Measurements from ENCODE around the gene SALL4. TPM values are rescaled to one million over a fixed set of nuclear protein-coding genes. Genes with fewer than 3 reads are reported as not detected.

The SALL4 gene
- total RNA-seq: 1 to 10 TPM; 1.3 to 2.3 TPM
- polyA plus RNA-seq (ENCODE audit: insufficient read length in 2 of 2): 1 to 10 TPM in 1 of 2 donors, under 1 TPM in 1; 0.54 to 1.4 TPM
- long read RNA-seq, donor 1: 0 reads
- long read RNA-seq, donor 2: 0 reads
- long read RNA-seq, donor 3: 0 reads
- long read RNA-seq, donor 4, partial matches to known transcripts: 0 of 2 reads
- long read RNA-seq, donor 4, other reads (novel, unspliced or antisense): 0 of 2 reads

GRCh38 chr20:51802170-51802751 is at the start of gene SALL4:
Gene SALL4, minus strand, starts transcription at chr20:51802521. Its CDS starts 113 bp downstream, at chr20:51802408.
- Histone ChIP-seq H3K4me1 (ENCODE audit: control insufficient read depth, insufficient read depth, low read length) (peaks cover 28% of the 10 kb centered on the region), H3K9me3 (ENCODE audit: control insufficient read depth, insufficient read depth, low read length) (no peaks in the 10 kb centered on the region), H3K4me3 (ENCODE audit: low read depth, low read length) (peak within 1 kb of the TSS; percentile 53), H3K27ac (ENCODE audit: low read depth, low read length) (peak within 1 kb of the TSS; percentile 33), H3K36me3 (ENCODE audit: control insufficient read depth, insufficient read depth, low read length) (no peaks in the 10 kb centered on the region), H3K27me3 (ENCODE audit: control insufficient read depth, insufficient read depth, low read length) (peaks cover 46% of the 10 kb centered on the region)
- 6% methylated on average over 37 of the region's 44 CpGs for WGBS (ENCODE audit: insufficient coverage)
- peak in 2 of 6 donors; percentile 24 to 84 for DNase-seq (ENCODE audit: low read depth in 4 of 6, low spot score in 6 of 6)

DNA sequence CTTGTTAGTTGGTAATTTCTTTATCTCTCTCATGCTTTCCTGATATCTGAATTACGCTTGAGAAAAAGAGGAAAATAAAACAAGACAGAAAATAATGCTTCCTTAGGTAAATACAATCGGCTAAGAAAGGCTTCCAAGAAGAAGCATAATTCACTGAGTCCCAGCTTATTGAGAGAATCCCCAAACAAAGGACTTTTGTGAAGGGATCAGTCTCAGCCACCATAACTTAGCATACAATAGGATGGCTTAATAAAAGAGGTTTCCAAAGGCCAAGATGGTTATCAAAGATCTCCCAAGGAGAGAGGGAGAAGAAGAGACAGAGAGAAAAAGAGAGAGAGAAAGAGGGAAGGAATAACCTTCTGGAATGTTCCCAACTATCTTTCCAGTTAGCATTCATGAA is 46.0 kb upstream of the SALL4 start:
- no peaks in the 10 kb centered on the region for H3K27me3 ChIP-seq (ENCODE audit: control insufficient read depth, insufficient read depth, low read length)
- no peaks in the 10 kb centered on the region for H3K4me1 ChIP-seq (ENCODE audit: control insufficient read depth, insufficient read depth, low read length)
- no peaks in the 10 kb centered on the region for H3K9me3 ChIP-seq (ENCODE audit: control insufficient read depth, insufficient read depth, low read length)
- DNase-seq (ENCODE audit: low read depth in 4 of 6, low spot score in 6 of 6): no peak
- no CpG with 5 or more reads among the region's 2 CpGs for WGBS (ENCODE audit: insufficient coverage)
- H3K36me3 ChIP-seq (ENCODE audit: control insufficient read depth, insufficient read depth, low read length): no peaks in the 10 kb centered on the region
- H3K27ac ChIP-seq (ENCODE audit: low read depth, low read length): no peak overlapping the region
- H3K4me3 ChIP-seq (ENCODE audit: low read depth, low read length): no peak overlapping the region

GRCh38 chr20:51840865-51841264 is 38.5 kb upstream of the SALL4 start:
- DNase-seq (ENCODE audit: low read depth in 4 of 6, low spot score in 6 of 6): peak in 1 of 6 donors; percentile 65
- Histone ChIP-seq H3K4me3 (ENCODE audit: low read depth, low read length) (no peak overlapping the region), H3K27me3 (ENCODE audit: control insufficient read depth, insufficient read depth, low read length) (no peaks in the 10 kb centered on the region), H3K9me3 (ENCODE audit: control insufficient read depth, insufficient read depth, low read length) (no peaks in the 10 kb centered on the region), H3K4me1 (ENCODE audit: control insufficient read depth, insufficient read depth, low read length) (no peaks in the 10 kb centered on the region), H3K27ac (ENCODE audit: low read depth, low read length) (no peak overlapping the region), H3K36me3 (ENCODE audit: control insufficient read depth, insufficient read depth, low read length) (no peaks in the 10 kb centered on the region)
- WGBS (ENCODE audit: insufficient coverage): 71% methylated on average over 3 of the region's 5 CpGs

DNA sequence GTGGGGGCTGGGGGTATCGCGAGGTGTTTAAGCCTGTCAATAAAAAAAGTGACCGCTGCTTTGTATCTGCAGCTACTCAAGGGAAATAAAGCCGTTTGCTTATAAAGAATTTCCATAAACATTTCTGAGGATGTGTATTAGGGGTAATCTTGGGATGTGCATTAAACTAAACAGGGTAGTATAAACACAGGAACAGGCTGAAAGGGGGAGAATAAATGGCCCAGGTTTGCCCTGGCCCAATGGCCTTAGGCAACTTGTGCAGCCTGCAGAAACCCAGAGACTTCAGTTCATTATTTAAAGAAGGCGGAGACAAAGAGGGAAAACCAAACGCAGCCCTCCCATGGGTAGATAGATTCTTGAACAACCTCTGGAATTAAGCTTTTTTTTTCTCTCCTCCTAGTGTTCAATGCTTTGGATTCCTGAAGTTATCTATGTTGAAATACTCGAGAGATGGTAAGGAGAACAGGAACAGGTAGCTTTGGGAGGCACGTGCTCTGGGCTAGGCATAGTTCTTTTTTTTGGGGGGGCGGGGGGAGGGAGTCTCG is 35.6 kb upstream of the SALL4 start:
- H3K4me3 ChIP-seq (ENCODE audit: low read depth, low read length): no peak overlapping the region
- WGBS (ENCODE audit: insufficient coverage): 80% methylated on average over 5 of the region's 10 CpGs
- H3K4me1 ChIP-seq (ENCODE audit: control insufficient read depth, insufficient read depth, low read length): no peaks in the 10 kb centered on the region
- H3K27me3 ChIP-seq (ENCODE audit: control insufficient read depth, insufficient read depth, low read length): no peaks in the 10 kb centered on the region
- DNase-seq (ENCODE audit: low read depth in 4 of 6, low spot score in 6 of 6): no peak
- H3K9me3 ChIP-seq (ENCODE audit: control insufficient read depth, insufficient read depth, low read length): no peaks in the 10 kb centered on the region
- no peak overlapping the region for H3K27ac ChIP-seq (ENCODE audit: low read depth, low read length)
- H3K36me3 ChIP-seq (ENCODE audit: control insufficient read depth, insufficient read depth, low read length): no peaks in the 10 kb centered on the region

GRCh38 chr20:51837436-51837835 is 35.1 kb upstream of the SALL4 start:
- Histone ChIP-seq H3K4me3 (ENCODE audit: low read depth, low read length) (no peak overlapping the region), H3K4me1 (ENCODE audit: control insufficient read depth, insufficient read depth, low read length) (no peaks in the 10 kb centered on the region), H3K9me3 (ENCODE audit: control insufficient read depth, insufficient read depth, low read length) (no peaks in the 10 kb centered on the region), H3K27me3 (ENCODE audit: control insufficient read depth, insufficient read depth, low read length) (no peaks in the 10 kb centered on the region), H3K27ac (ENCODE audit: low read depth, low read length) (no peak overlapping the region), H3K36me3 (ENCODE audit: control insufficient read depth, insufficient read depth, low read length) (no peaks in the 10 kb centered on the region)
- DNase-seq (ENCODE audit: low read depth in 4 of 6, low spot score in 6 of 6): no peak
- 74% methylated on average over 3 of the region's 6 CpGs for WGBS (ENCODE audit: insufficient coverage)

DNA sequence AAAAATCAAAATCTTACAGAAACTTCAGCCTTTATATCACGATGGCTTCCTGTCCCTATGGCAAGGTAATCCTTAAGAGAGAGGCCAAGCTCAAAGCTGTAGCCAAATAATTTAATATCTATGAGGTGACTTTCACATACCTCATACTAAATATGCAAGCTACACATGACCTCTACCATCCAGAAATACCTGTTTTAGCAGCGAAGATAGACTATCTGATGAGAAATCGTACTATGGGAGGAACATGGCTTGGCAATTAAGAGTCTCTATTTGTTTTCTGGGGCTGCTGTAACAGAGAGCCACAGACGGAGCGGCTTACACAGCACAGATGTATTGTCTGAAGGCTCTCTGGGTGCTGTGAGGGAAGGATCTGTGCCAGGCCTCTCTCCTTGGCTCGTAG is 31.0 kb upstream of the SALL4 start:
- Histone ChIP-seq H3K27ac (ENCODE audit: low read depth, low read length) (no peak overlapping the region), H3K4me1 (ENCODE audit: control insufficient read depth, insufficient read depth, low read length) (peaks cover 4% of the 10 kb centered on the region), H3K36me3 (ENCODE audit: control insufficient read depth, insufficient read depth, low read length) (no peaks in the 10 kb centered on the region), H3K4me3 (ENCODE audit: low read depth, low read length) (no peak overlapping the region), H3K27me3 (ENCODE audit: control insufficient read depth, insufficient read depth, low read length) (no peaks in the 10 kb centered on the region), H3K9me3 (ENCODE audit: control insufficient read depth, insufficient read depth, low read length) (no peaks in the 10 kb centered on the region)
- no peak for DNase-seq (ENCODE audit: low read depth in 4 of 6, low spot score in 6 of 6)
- WGBS (ENCODE audit: insufficient coverage): 40% methylated on average over 1 of the region's 6 CpGs

DNA sequence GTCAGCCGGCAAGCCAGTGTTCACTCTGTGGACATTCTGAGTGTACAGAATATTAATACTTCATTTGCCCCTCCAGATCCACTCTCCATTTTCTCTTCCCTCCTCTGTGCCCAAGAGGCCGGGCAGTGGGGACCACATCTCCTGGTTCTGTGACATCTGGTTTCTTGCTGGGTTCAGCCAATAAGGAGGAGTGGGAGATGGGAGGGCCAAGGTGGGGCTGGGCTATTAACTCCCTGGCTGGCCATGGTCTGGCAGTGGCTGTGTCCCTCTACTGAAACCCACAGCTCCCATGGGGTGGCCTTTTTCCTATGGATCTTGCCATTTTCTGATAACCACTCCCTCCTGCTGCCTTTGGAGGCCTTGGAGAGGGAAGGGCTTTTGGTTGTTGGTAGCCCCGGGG is 30.0 kb upstream of the SALL4 start:
- Histone ChIP-seq H3K36me3 (ENCODE audit: control insufficient read depth, insufficient read depth, low read length) (no peaks in the 10 kb centered on the region), H3K4me3 (ENCODE audit: low read depth, low read length) (no peak overlapping the region), H3K4me1 (ENCODE audit: control insufficient read depth, insufficient read depth, low read length) (peaks cover 4% of the 10 kb centered on the region), H3K9me3 (ENCODE audit: control insufficient read depth, insufficient read depth, low read length) (no peaks in the 10 kb centered on the region), H3K27ac (ENCODE audit: low read depth, low read length) (no peak overlapping the region), H3K27me3 (ENCODE audit: control insufficient read depth, insufficient read depth, low read length) (no peaks in the 10 kb centered on the region)
- WGBS (ENCODE audit: insufficient coverage): no CpG with 5 or more reads among the region's 3 CpGs
- DNase-seq (ENCODE audit: low read depth in 4 of 6, low spot score in 6 of 6): no peak

DNA sequence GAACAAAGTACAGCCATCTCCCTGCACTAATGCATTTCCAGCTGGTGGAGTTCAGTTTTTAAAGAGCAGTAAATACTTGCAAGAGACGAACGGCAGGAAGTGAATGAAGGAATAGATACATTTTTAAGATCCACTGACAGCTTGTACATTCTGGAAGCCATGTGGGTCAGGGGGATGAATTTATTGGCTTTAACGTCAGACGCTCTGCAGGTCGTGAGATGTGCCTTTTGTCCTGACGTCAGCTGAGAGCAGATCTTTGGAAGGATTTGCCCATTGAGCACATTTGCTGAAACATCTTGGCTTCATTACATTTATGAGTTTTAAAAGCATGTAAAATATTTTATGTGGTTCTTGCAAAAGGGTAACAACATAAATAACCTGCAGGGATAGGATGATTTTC is 29.5 kb upstream of the SALL4 start:
- H3K36me3 ChIP-seq (ENCODE audit: control insufficient read depth, insufficient read depth, low read length): no peaks in the 10 kb centered on the region
- no peak overlapping the region for H3K4me3 ChIP-seq (ENCODE audit: low read depth, low read length)
- DNase-seq (ENCODE audit: low read depth in 4 of 6, low spot score in 6 of 6): peak in 2 of 6 donors; percentile 5 to 34
- 40% methylated on average over 6 of the region's 6 CpGs for WGBS (ENCODE audit: insufficient coverage)
- no peak overlapping the region for H3K27ac ChIP-seq (ENCODE audit: low read depth, low read length)
- peaks cover 4% of the 10 kb centered on the region for H3K4me1 ChIP-seq (ENCODE audit: control insufficient read depth, insufficient read depth, low read length)
- H3K9me3 ChIP-seq (ENCODE audit: control insufficient read depth, insufficient read depth, low read length): no peaks in the 10 kb centered on the region
- H3K27me3 ChIP-seq (ENCODE audit: control insufficient read depth, insufficient read depth, low read length): no peaks in the 10 kb centered on the region

GRCh38 chr20:51830538-51830937 is 28.2 kb upstream of the SALL4 start:
- peaks cover 4% of the 10 kb centered on the region for H3K4me1 ChIP-seq (ENCODE audit: control insufficient read depth, insufficient read depth, low read length)

GRCh38 chr20:51828762-51829161 is 26.4 kb upstream of the SALL4 start:
- 60% methylated on average over 7 of the region's 7 CpGs for WGBS (ENCODE audit: insufficient coverage)
- H3K27ac ChIP-seq (ENCODE audit: low read depth, low read length): no peak overlapping the region
- DNase-seq (ENCODE audit: low read depth in 4 of 6, low spot score in 6 of 6): no peak
- H3K36me3 ChIP-seq (ENCODE audit: control insufficient read depth, insufficient read depth, low read length): no peaks in the 10 kb centered on the region
- peaks cover 4% of the 10 kb centered on the region for H3K4me1 ChIP-seq (ENCODE audit: control insufficient read depth, insufficient read depth, low read length)
- no peaks in the 10 kb centered on the region for H3K27me3 ChIP-seq (ENCODE audit: control insufficient read depth, insufficient read depth, low read length)
- H3K9me3 ChIP-seq (ENCODE audit: control insufficient read depth, insufficient read depth, low read length): no peaks in the 10 kb centered on the region
- no peak overlapping the region for H3K4me3 ChIP-seq (ENCODE audit: low read depth, low read length)

More at GRCh38 chr20:51830538-51830937, 28.2 kb upstream of the SALL4 start:
- Histone ChIP-seq H3K4me3 (ENCODE audit: low read depth, low read length) (no peak overlapping the region), H3K9me3 (ENCODE audit: control insufficient read depth, insufficient read depth, low read length) (no peaks in the 10 kb centered on the region), H3K27me3 (ENCODE audit: control insufficient read depth, insufficient read depth, low read length) (no peaks in the 10 kb centered on the region), H3K27ac (ENCODE audit: low read depth, low read length) (no peak overlapping the region), H3K36me3 (ENCODE audit: control insufficient read depth, insufficient read depth, low read length) (no peaks in the 10 kb centered on the region)
- 86% methylated on average over 5 of the region's 7 CpGs for WGBS (ENCODE audit: insufficient coverage)
- DNase-seq (ENCODE audit: low read depth in 4 of 6, low spot score in 6 of 6): no peak

Measured in spinal cord (tissue), 10 donors.